G401.6 (cell line): ENCODE results near the gene KCNJ9.

Experiments
- FAIRE-seq: peaks from 2 replicates; lab custom pipeline; 2012; peaks lifted over from hg19 to GRCh38; lab: Jason Lieb, UNC

The KCNJ9 gene

GRCh38 chr1:160127381-160127780 is 46.0 kb downstream of the KCNJ9 start:
- no peak for FAIRE-seq

GRCh38 chr1:160127865-160128523 is 46.7 kb downstream of the KCNJ9 start:
- FAIRE-seq, result no peak

- no peak for FAIRE-seq
Observed at GRCh38 chr1:160128636-160129035, 47.3 kb downstream of the KCNJ9 start.

- FAIRE-seq, result no peak
Observed at GRCh38 chr1:160129046-160129445, 47.7 kb downstream of the KCNJ9 start.

GRCh38 chr1:160129558-160129957 is 48.2 kb downstream of the KCNJ9 start:
- no peak for FAIRE-seq

GRCh38 chr1:160129966-160130365 is 48.6 kb downstream of the KCNJ9 start:
- no peak for FAIRE-seq

- no peak for FAIRE-seq
Observed at GRCh38 chr1:160130486-160130885, 49.1 kb downstream of the KCNJ9 start.

GRCh38 chr1:160130939-160131338 is 49.6 kb downstream of the KCNJ9 start:
- no peak for FAIRE-seq

GRCh38 chr1:160131803-160132565 is 50.6 kb downstream of the KCNJ9 start:
- no peak for FAIRE-seq

GRCh38 chr1:160133990-160134770 is 52.8 kb downstream of the KCNJ9 start:
- FAIRE-seq, result no peak

GRCh38 chr1:160134791-160135572 is 53.6 kb downstream of the KCNJ9 start:
- no peak for FAIRE-seq

- FAIRE-seq, result no peak
Observed at GRCh38 chr1:160136121-160136925, 55.0 kb downstream of the KCNJ9 start.

- no peak for FAIRE-seq
Observed at GRCh38 chr1:160136926-160137200, 55.5 kb downstream of the KCNJ9 start.

GRCh38 chr1:160137216-160137862 is 56.0 kb downstream of the KCNJ9 start:
- no peak for FAIRE-seq

- no peak for FAIRE-seq
Observed at GRCh38 chr1:160139840-160140239, 58.5 kb downstream of the KCNJ9 start.
